Breast epithelium (tissue), 4 donors: ENCODE data around the gene SHLD1. TPM values are rescaled to one million over a fixed set of nuclear protein-coding genes. Genes with fewer than 3 reads are reported as not detected.

Source experiments
- DNase-seq, 2 donors: peaks; one replicate each; pipeline ENCODE4 v3.0.0-alpha.2; 2019; ENCODE audit warnings: low spot score in 2 of 2
- H3K27ac ChIP-seq, 2 donors: fragments of 200-600 bp; sonication (generic) in 1 of 2; one replicate each; pipeline ENCODE4 v1.5.1; 2016 to 2019; ENCODE audit warnings: mild to moderate bottlenecking in 1 of 2
- H3K27me3 ChIP-seq, 2 donors: fragments of 200-600 bp; sonication (generic) in 1 of 2; one replicate each; pipeline versions ENCODE4 v1.5.1 to v1.6.0; 2017 to 2019; ENCODE audit warnings: control low read depth in 1 of 2, mild to moderate bottlenecking in 1 of 2
- H3K36me3 ChIP-seq: fragments of 200-600 bp; one replicate; pipeline ENCODE4 v1.5.1; 2019
- H3K4me1 ChIP-seq, 2 donors: fragments of 200-600 bp; sonication (generic); one replicate each; pipeline ENCODE4 v1.5.1; 2016 to 2019; ENCODE audit warnings: control low read depth in 1 of 2
- H3K4me3 ChIP-seq, 3 donors: fragments of 200-600 bp; sonication (generic); 1 replicate in 2 of 3; 2 replicates in 1 of 3; pipeline ENCODE4 v1.5.1; 2016 to 2019; ENCODE audit warnings: mild to moderate bottlenecking in 3 of 3, moderate library complexity in 2 of 3
- H3K9me3 ChIP-seq, 2 donors: fragments of 200-600 bp; sonication (generic) in 1 of 2; one replicate each; pipeline ENCODE4 v1.5.1; 2016 to 2019; ENCODE audit warnings: control low read depth in 1 of 2
- POLR2A ChIP-seq: fragments of 450-650 bp; IDR thresholded peaks from one replicate; pipeline ENCODE4 v1.6.1; 2016; ENCODE audit warnings: antibody characterized with exemption, mild to moderate bottlenecking, moderate library complexity
- POLR2AphosphoS5 ChIP-seq, 3 donors: sonication (generic); formaldehyde crosslinking; IDR thresholded peaks; one replicate each; pipeline ENCODE4 v1.6.1; 2017; ENCODE audit warnings: antibody characterized with exemption in 3 of 3
- intact Hi-C: fragments of 100-400 bp; cut with DNase I; formaldehyde crosslinking; loops from one replicate; pipeline ENCODE4 v1.15.1; 2023; ENCODE audit warnings: low total_unique reads
- total RNA-seq, 3 donors: library from RNA; depleted of rRNA; stranded (reverse); fragments of >200 nt; gene quantifications; one replicate each; pipeline ENCODE4 v1.1.0, GENCODE V29; 2016
- TF ChIP-seq, protein P1 (sequence below), 3 donors: fragments of 450-650 bp; IDR thresholded peaks; one replicate each; pipeline ENCODE4 v1.5.1; 2016 to 2017; ENCODE audit warnings: antibody characterized with exemption in 3 of 3, mild to moderate bottlenecking in 3 of 3, moderate library complexity in 3 of 3

The SHLD1 gene
- total RNA-seq, 3 donors from 2014 or later = 2.7 to 7.3 (median 6.6) TPM

- Histone ChIP-seq H3K27me3 (no peaks in the 10 kb centered on the region), H3K4me3 (no peak overlapping the region), H3K27ac (peak overlapping the region; percentile 6 to 48), H3K4me1 (no peaks in the 10 kb centered on the region), H3K36me3 (no peaks in the 10 kb centered on the region), H3K9me3 (peaks cover 0 to 8% of the 10 kb centered on the region in 2 donors)
- TF ChIP-seq, protein P1, sequence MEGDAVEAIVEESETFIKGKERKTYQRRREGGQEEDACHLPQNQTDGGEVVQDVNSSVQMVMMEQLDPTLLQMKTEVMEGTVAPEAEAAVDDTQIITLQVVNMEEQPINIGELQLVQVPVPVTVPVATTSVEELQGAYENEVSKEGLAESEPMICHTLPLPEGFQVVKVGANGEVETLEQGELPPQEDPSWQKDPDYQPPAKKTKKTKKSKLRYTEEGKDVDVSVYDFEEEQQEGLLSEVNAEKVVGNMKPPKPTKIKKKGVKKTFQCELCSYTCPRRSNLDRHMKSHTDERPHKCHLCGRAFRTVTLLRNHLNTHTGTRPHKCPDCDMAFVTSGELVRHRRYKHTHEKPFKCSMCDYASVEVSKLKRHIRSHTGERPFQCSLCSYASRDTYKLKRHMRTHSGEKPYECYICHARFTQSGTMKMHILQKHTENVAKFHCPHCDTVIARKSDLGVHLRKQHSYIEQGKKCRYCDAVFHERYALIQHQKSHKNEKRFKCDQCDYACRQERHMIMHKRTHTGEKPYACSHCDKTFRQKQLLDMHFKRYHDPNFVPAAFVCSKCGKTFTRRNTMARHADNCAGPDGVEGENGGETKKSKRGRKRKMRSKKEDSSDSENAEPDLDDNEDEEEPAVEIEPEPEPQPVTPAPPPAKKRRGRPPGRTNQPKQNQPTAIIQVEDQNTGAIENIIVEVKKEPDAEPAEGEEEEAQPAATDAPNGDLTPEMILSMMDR (IDR thresholded peaks at IDR 0.05) = no peak
- TF ChIP-seq POLR2A (no peak), POLR2AphosphoS5 (IDR thresholded peaks at IDR 0.05) (no peak)
- intact Hi-C loops = no loop called here
- peak in 1 of 2 donors; percentile 35 for DNase-seq
Measured at GRCh38 chr20:5714261-5715041, 35.8 kb upstream of the SHLD1 start.

- Histone ChIP-seq H3K36me3 (no peaks in the 10 kb centered on the region), H3K27ac (peak overlapping the region in 1 of 2 donors; percentile 48), H3K4me1 (no peaks in the 10 kb centered on the region), H3K27me3 (no peaks in the 10 kb centered on the region), H3K9me3 (peaks cover 0 to 8% of the 10 kb centered on the region in 2 donors), H3K4me3 (no peak overlapping the region)
- no peak for TF ChIP-seq POLR2A
- no peak for TF ChIP-seq POLR2AphosphoS5 (IDR thresholded peaks at IDR 0.05)
- TF ChIP-seq, protein P1 (IDR thresholded peaks at IDR 0.05) = no peak
- intact Hi-C loops = no loop called here
- no peak for DNase-seq
Measured at GRCh38 chr20:5715071-5715841, 34.9 kb upstream of the SHLD1 start.

GRCh38 chr20:5716953-5717352 is 33.2 kb upstream of the SHLD1 start:
- intact Hi-C loops = no loop called here
- TF ChIP-seq, protein P1 (IDR thresholded peaks at IDR 0.05) = no peak
- TF ChIP-seq POLR2AphosphoS5 (IDR thresholded peaks at IDR 0.05) = no peak
- TF ChIP-seq POLR2A = no peak
- Histone ChIP-seq H3K27me3 (no peaks in the 10 kb centered on the region), H3K9me3 (peaks cover 0 to 8% of the 10 kb centered on the region in 2 donors), H3K36me3 (no peaks in the 10 kb centered on the region), H3K4me1 (no peaks in the 10 kb centered on the region), H3K4me3 (no peak overlapping the region), H3K27ac (no peak overlapping the region)
- no peak for DNase-seq

DNA sequence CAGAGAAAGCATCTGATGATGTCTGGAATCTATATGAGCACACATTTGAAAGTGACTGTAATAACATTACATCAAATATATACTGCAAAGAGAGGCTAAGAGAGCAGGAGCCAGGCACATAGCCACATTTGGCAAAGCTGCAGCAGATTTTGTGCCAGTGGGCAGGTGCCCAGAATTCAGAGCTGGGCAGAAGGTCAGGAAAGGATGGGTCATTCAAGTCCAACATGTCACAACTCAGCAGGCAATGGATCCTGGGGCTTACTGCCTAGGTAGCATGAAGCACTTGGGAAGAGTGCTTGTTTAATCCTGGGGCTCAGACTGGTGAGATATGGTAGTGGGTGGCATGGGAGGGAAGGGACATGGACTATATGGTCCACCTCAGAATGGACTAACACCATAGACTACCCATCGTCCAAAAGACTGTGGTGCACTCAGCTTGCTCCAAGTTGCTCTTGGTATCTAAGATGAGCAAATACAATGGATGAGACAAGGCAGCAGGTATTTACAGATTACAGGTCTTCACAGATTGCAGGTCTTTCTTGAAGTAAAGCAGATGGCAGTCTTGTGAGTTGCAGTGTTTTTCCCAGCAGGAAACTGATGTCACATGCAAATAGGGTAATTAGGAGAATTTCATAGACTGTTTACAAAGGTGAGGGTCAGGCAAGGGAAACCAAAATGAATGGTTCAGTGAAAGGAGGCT is 31.2 kb upstream of the SHLD1 start:
- Histone ChIP-seq H3K36me3 (no peaks in the 10 kb centered on the region), H3K4me1 (no peaks in the 10 kb centered on the region), H3K27me3 (no peaks in the 10 kb centered on the region), H3K4me3 (no peak overlapping the region), H3K27ac (peak overlapping the region in 1 of 2 donors; percentile 19), H3K9me3 (peaks cover 0 to 8% of the 10 kb centered on the region in 2 donors)
- DNase-seq = peak in 1 of 2 donors; percentile 42
- intact Hi-C loops = no loop called here
- TF ChIP-seq POLR2A (no peak), POLR2AphosphoS5 (IDR thresholded peaks at IDR 0.05) (peak in 1 of 3 donors; percentile 15)
- TF ChIP-seq, protein P1 (IDR thresholded peaks at IDR 0.05) = no peak
